Activated naive CD8-positive, alpha-beta T cell treated with anti-CD3 and anti-CD28 coated beads, Interleukin-2, amount 50 U/mL, for 24 hours (primary cell): ENCODE results near the gene PKD2.
"Not testable (repeated sequence)": the region's sequence is repeated elsewhere in the genome, so short reads cannot be mapped to it uniquely, and the experiment has no call there.

Experiments used
- ATAC-seq: fragments of 150-1000 bp; cut with Tn5 transposase; one replicate; pipeline ENCODE4 v1.10.0; 2021
- DNase-seq: peaks from one replicate; pipeline ENCODE4 v3.0.0; 2021
- H3K27ac Mint-ChIP-seq: one replicate; pipeline ENCODE4 v1.8.0; 2021; ENCODE audit warnings: mild to moderate bottlenecking, mixed read lengths
- H3K27me3 Mint-ChIP-seq: one replicate; pipeline ENCODE4 v1.8.0; 2021; ENCODE audit warnings: mixed read lengths
- H3K36me3 Mint-ChIP-seq: one replicate; pipeline ENCODE4 v1.8.0; 2021; ENCODE audit warnings: low read depth, mixed read lengths
- H3K4me1 Mint-ChIP-seq: one replicate; pipeline ENCODE4 v1.8.0; 2021; ENCODE audit warnings: mixed read lengths
- H3K4me3 Mint-ChIP-seq: one replicate; pipeline ENCODE4 v1.8.0; 2021; ENCODE audit warnings: mild to moderate bottlenecking, moderate library complexity, mixed read lengths
- H3K9me3 Mint-ChIP-seq: one replicate; pipeline ENCODE4 v1.8.0; 2021; ENCODE audit warnings: mixed read lengths

Gene PKD2

DNA sequence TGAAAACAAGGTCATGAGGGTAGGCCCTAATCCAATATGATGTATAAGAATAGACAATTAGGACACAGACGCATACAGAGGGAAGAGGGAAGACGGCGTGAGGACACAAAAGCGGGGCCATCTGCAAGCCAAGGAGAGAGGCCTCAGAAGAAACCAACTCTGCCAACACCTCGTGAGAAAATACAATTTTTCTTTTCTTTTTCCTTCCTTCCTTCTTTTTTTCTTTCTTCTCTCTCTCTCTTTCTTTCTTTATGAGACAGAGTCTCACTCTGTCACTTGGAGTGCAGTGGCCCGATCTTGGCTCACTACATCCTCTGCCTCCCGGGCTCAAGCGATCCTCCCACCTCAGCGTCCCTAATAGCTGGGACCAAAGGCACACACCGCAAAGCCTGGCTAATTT lies 1.5 kb upstream of the PKD2 start:
- H3K4me1 Mint-ChIP-seq = peaks cover 25% of the 10 kb centered on the region
- H3K9me3 Mint-ChIP-seq = no peaks in the 10 kb centered on the region
- H3K27me3 Mint-ChIP-seq = peaks cover 18% of the 10 kb centered on the region
- no peak overlapping the region for H3K27ac Mint-ChIP-seq
- DNase-seq = no peak
- no peak for ATAC-seq
- H3K4me3 Mint-ChIP-seq = no peak overlapping the region
- peaks cover 2% of the 10 kb centered on the region for H3K36me3 Mint-ChIP-seq

GRCh38 chr4:88006956-88007303 lies 505 bp upstream of the PKD2 start:
- peak overlapping the region; percentile 36 for H3K27ac Mint-ChIP-seq
- H3K4me1 Mint-ChIP-seq = peaks cover 30% of the 10 kb centered on the region
- ATAC-seq (peak; percentile 7), DNase-seq (no peak)
- H3K9me3 Mint-ChIP-seq = no peaks in the 10 kb centered on the region
- peaks cover 2% of the 10 kb centered on the region for H3K36me3 Mint-ChIP-seq
- H3K27me3 Mint-ChIP-seq = peaks cover 18% of the 10 kb centered on the region
- H3K4me3 Mint-ChIP-seq = peak overlapping the region; percentile 72

DNA sequence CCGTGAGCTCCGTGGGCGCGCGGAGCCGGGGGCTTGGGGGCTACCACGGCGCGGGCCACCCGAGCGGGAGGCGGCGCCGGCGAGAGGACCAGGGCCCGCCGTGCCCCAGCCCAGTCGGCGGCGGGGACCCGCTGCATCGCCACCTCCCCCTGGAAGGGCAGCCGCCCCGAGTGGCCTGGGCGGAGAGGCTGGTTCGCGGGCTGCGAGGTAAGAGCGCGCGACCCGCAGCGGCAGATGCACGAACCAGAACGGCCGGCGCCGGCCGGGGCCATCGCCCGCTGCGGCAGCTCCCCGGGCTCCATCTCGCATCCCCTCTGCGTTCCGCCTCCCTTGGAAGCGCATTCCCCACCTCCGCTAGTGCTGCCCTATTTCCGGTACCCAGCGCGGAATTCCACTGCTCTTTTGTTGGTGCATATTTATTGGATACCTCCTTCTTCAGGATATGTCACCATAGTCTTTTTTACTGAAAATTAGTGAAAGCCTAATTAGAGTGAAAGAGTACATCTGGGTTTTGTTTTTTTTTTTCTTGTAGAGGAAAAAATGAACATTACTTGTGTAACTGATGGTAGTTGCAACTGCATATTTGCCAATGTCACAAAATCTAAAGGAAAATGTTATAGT lies 797 bp downstream of the PKD2 start:
- H3K4me1 Mint-ChIP-seq = peaks cover 42% of the 10 kb centered on the region
- peak overlapping the region; percentile 89 for H3K4me3 Mint-ChIP-seq
- ATAC-seq (no peak), DNase-seq (peak; percentile 35)
- H3K27ac Mint-ChIP-seq = peak overlapping the region; percentile 81
- H3K36me3 Mint-ChIP-seq = peaks cover 2% of the 10 kb centered on the region
- peaks cover 18% of the 10 kb centered on the region for H3K27me3 Mint-ChIP-seq
- H3K9me3 Mint-ChIP-seq = no peaks in the 10 kb centered on the region

- H3K27me3 Mint-ChIP-seq = peaks cover 18% of the 10 kb centered on the region
- H3K9me3 Mint-ChIP-seq = no peaks in the 10 kb centered on the region
- DNase-seq (no peak), ATAC-seq (no peak)
- peak overlapping the region; percentile 89 for H3K4me3 Mint-ChIP-seq
- peak overlapping the region; percentile 81 for H3K27ac Mint-ChIP-seq
- H3K36me3 Mint-ChIP-seq = peaks cover 2% of the 10 kb centered on the region
- H3K4me1 Mint-ChIP-seq = peaks cover 43% of the 10 kb centered on the region
Measured at GRCh38 chr4:88008743-88009171, 1.3 kb downstream of the PKD2 start.

GRCh38 chr4:88009871-88010270 lies 2.4 kb downstream of the PKD2 start:
- DNase-seq = no peak

GRCh38 chr4:88010966-88011365 lies 3.5 kb downstream of the PKD2 start:
- peaks cover 18% of the 10 kb centered on the region for H3K27me3 Mint-ChIP-seq
- no peak overlapping the region for H3K4me3 Mint-ChIP-seq
- no peak overlapping the region for H3K27ac Mint-ChIP-seq
- peaks cover 2% of the 10 kb centered on the region for H3K36me3 Mint-ChIP-seq
- no peaks in the 10 kb centered on the region for H3K9me3 Mint-ChIP-seq
- DNase-seq (no peak), ATAC-seq (no peak)
- H3K4me1 Mint-ChIP-seq = peaks cover 43% of the 10 kb centered on the region

More at GRCh38 chr4:88009871-88010270, 2.4 kb downstream of the PKD2 start:
- no peak for ATAC-seq
- no peaks in the 10 kb centered on the region for H3K9me3 Mint-ChIP-seq
- H3K27me3 Mint-ChIP-seq = peaks cover 18% of the 10 kb centered on the region
- H3K4me3 Mint-ChIP-seq = no peak overlapping the region
- H3K36me3 Mint-ChIP-seq = peaks cover 2% of the 10 kb centered on the region
- peaks cover 43% of the 10 kb centered on the region for H3K4me1 Mint-ChIP-seq
- H3K27ac Mint-ChIP-seq = no peak overlapping the region

GRCh38 chr4:88012647-88013046 lies 5.2 kb downstream of the PKD2 start:
- H3K4me1 Mint-ChIP-seq = peaks cover 35% of the 10 kb centered on the region
- no peak for DNase-seq
- no peak overlapping the region for H3K27ac Mint-ChIP-seq
- no peaks in the 10 kb centered on the region for H3K9me3 Mint-ChIP-seq
- H3K27me3 Mint-ChIP-seq = peaks cover 9% of the 10 kb centered on the region
- peaks cover 2% of the 10 kb centered on the region for H3K36me3 Mint-ChIP-seq
- H3K4me3 Mint-ChIP-seq = no peak overlapping the region
- no peak for ATAC-seq

- peaks cover 3% of the 10 kb centered on the region for H3K27me3 Mint-ChIP-seq
- peaks cover 2% of the 10 kb centered on the region for H3K36me3 Mint-ChIP-seq
- no peak overlapping the region for H3K4me3 Mint-ChIP-seq
- H3K27ac Mint-ChIP-seq = no peak overlapping the region
- DNase-seq (no peak), ATAC-seq (no peak)
- H3K9me3 Mint-ChIP-seq = no peaks in the 10 kb centered on the region
- H3K4me1 Mint-ChIP-seq = peaks cover 27% of the 10 kb centered on the region
Measured at GRCh38 chr4:88014386-88014905, 7.0 kb downstream of the PKD2 start.

- H3K4me1 Mint-ChIP-seq = peaks cover 22% of the 10 kb centered on the region
- no peak overlapping the region for H3K27ac Mint-ChIP-seq
- H3K4me3 Mint-ChIP-seq = no peak overlapping the region
- H3K36me3 Mint-ChIP-seq = peaks cover 3% of the 10 kb centered on the region
- peaks cover 1% of the 10 kb centered on the region for H3K27me3 Mint-ChIP-seq
- ATAC-seq (no peak), DNase-seq (no peak)
- H3K9me3 Mint-ChIP-seq = no peaks in the 10 kb centered on the region
Measured at GRCh38 chr4:88015659-88016295, 8.3 kb downstream of the PKD2 start.

DNA sequence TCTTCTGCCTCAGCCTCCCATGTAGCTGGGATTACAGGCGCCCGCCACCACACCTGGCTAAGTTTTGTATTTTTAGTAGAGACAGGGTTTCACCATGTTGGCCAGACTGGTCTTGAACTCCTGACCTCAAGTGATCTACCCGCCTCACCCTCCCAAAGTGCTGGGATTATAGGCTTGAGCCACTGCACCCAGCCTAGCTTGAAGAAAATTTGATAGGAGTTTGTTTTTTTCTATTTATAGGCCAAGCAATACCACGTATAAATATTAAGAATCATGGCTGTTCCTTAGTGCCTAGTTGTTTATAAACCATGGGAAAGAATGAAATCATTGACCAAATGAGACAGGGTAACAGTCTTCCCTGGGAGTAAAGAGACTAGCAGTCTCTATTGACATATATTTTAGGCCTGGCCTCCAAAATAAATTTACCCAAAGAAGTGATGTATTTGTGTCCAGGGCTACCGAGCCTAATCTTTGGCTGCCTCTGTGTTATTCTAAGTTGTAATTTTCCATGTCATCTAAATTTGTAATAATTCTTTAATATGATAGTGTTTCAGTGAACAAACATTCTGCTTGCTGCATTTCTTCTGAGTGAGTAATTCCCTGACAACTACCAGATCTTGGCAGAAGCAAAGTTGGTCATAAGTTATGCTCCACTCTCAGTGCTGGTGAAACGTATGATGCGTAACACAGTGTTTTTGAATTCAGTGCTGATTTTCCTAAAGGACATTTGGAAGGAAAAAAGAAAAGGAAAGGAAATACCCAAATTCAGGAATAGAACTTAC lies 10.3 kb downstream of the PKD2 start:
- Mint-ChIP-seq H3K4me1 (peaks cover 8% of the 10 kb centered on the region), H3K27ac (no peak overlapping the region), H3K9me3 (no peaks in the 10 kb centered on the region), H3K36me3 (peaks cover 2% of the 10 kb centered on the region), H3K27me3 (no peaks in the 10 kb centered on the region), H3K4me3 (no peak overlapping the region)
- DNase-seq = no peak
- ATAC-seq = no peak

GRCh38 chr4:88018466-88018865 lies 11.0 kb downstream of the PKD2 start:
- Mint-ChIP-seq H3K36me3 (peaks cover 2% of the 10 kb centered on the region), H3K4me1 (peaks cover 2% of the 10 kb centered on the region), H3K27me3 (no peaks in the 10 kb centered on the region), H3K27ac (no peak overlapping the region), H3K9me3 (no peaks in the 10 kb centered on the region), H3K4me3 (no peak overlapping the region)
- ATAC-seq (no peak), DNase-seq (no peak)

GRCh38 chr4:88021824-88022223 lies 14.4 kb downstream of the PKD2 start:
- H3K4me1 Mint-ChIP-seq = peaks cover 2% of the 10 kb centered on the region
- peaks cover 9% of the 10 kb centered on the region for H3K9me3 Mint-ChIP-seq
- no peak overlapping the region for H3K4me3 Mint-ChIP-seq
- no peaks in the 10 kb centered on the region for H3K27me3 Mint-ChIP-seq
- peaks cover 18% of the 10 kb centered on the region for H3K36me3 Mint-ChIP-seq
- no peak overlapping the region for H3K27ac Mint-ChIP-seq
- DNase-seq (no peak), ATAC-seq (no peak)

- ATAC-seq = no peak
- H3K4me1 Mint-ChIP-seq = peaks cover 5% of the 10 kb centered on the region
Measured at GRCh38 chr4:88022289-88022688, 14.9 kb downstream of the PKD2 start.

DNA sequence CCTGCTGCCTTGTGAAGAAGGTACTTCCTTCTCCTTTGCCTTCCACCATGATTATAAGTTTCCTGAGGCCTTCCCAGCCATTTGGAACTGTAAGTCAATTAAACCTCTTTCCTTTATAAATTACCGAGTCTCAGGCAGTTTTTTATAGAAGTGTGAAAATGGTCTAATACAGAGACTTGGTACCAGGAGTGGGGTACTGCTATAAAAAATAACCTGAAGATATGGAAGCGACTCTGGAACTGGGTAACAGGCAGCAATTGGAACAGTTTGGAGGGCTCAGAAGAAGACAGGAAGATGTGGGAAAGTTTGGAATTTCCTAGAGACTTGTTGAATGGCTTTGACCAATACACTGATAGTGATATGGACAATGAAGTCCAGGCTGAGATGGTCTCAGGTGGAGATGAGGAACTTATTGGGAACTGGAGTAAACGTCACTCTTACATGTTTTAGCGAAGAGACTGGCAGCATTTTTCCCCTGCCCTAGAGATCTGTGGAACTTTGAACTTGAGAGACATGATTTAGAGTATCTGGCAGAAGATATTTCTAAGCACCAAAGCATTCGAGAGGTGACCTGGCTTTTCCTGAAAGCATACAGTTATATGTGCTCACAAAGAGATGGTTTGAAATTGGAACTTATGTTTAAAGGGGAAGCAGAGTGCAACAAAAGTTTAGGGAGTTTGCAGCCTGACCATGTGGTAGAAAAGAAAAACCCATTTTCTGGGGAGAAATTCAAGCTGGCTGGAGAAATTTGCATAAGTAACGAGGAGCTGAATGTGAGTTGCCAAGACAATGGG lies 18.6 kb downstream of the PKD2 start:
- DNase-seq, H3K4me3 Mint-ChIP-seq, ATAC-seq, H3K27ac Mint-ChIP-seq, H3K27me3 Mint-ChIP-seq: not testable (repeated sequence)
- peaks cover 35% of the 10 kb centered on the region for H3K36me3 Mint-ChIP-seq
- peaks cover 19% of the 10 kb centered on the region for H3K4me1 Mint-ChIP-seq
- H3K9me3 Mint-ChIP-seq = peaks cover 19% of the 10 kb centered on the region

More at GRCh38 chr4:88022289-88022688, 14.9 kb downstream of the PKD2 start:
- no peaks in the 10 kb centered on the region for H3K27me3 Mint-ChIP-seq
- no peak for DNase-seq
- H3K4me3 Mint-ChIP-seq = no peak overlapping the region
- peaks cover 11% of the 10 kb centered on the region for H3K9me3 Mint-ChIP-seq
- H3K27ac Mint-ChIP-seq = no peak overlapping the region
- peaks cover 20% of the 10 kb centered on the region for H3K36me3 Mint-ChIP-seq
